Epithelial cell of prostate (primary cell): ENCODE measurements around the gene TBX15.

ENCODE experiments used
- DNase-seq: peaks from one replicate; pipeline ENCODE4 v3.0.0-alpha.2; 2011; ENCODE audit warnings: low read depth, low spot score
- H3K27ac ChIP-seq: fragments of 450-650 bp; 2 replicates; pipeline ENCODE4 v1.5.1; 2017; ENCODE audit warnings: mild to moderate bottlenecking

Gene TBX15

GRCh38 chr1:119003413-119004128 is 15.4 kb upstream of the TBX15 start:
- no peak overlapping the region for H3K27ac ChIP-seq
- DNase-seq, result no peak

GRCh38 chr1:119002028-119002686 is 14.0 kb upstream of the TBX15 start:
- H3K27ac ChIP-seq, result peak overlapping the region; percentile 48

GRCh38 chr1:119001181-119002027 is 13.3 kb upstream of the TBX15 start:
- DNase-seq, result no peak
- H3K27ac ChIP-seq, result peak overlapping the region; percentile 48

More at GRCh38 chr1:119002028-119002686, 14.0 kb upstream of the TBX15 start:
- peak; percentile 85 for DNase-seq

- no peak overlapping the region for H3K27ac ChIP-seq
- DNase-seq, result no peak
Measured at GRCh38 chr1:119000371-119001180, 12.4 kb upstream of the TBX15 start.

GRCh38 chr1:118999348-119000071 is 11.4 kb upstream of the TBX15 start:
- no peak for DNase-seq
- no peak overlapping the region for H3K27ac ChIP-seq

GRCh38 chr1:118998171-118998570 is 10.0 kb upstream of the TBX15 start:
- DNase-seq, result no peak
- H3K27ac ChIP-seq, result no peak overlapping the region

- no peak overlapping the region for H3K27ac ChIP-seq
- DNase-seq, result no peak
Measured at GRCh38 chr1:118997225-118997624, 9.1 kb upstream of the TBX15 start.

- no peak overlapping the region for H3K27ac ChIP-seq
- DNase-seq, result no peak
Measured at GRCh38 chr1:118995312-118996016, 7.3 kb upstream of the TBX15 start.

- DNase-seq, result no peak
- no peak overlapping the region for H3K27ac ChIP-seq
Measured at GRCh38 chr1:118993700-118994026, 5.5 kb upstream of the TBX15 start.

- H3K27ac ChIP-seq, result no peak overlapping the region
- DNase-seq, result no peak
Measured at GRCh38 chr1:118992868-118993699, 4.9 kb upstream of the TBX15 start.

- DNase-seq, result no peak
- H3K27ac ChIP-seq, result no peak overlapping the region
Measured at GRCh38 chr1:118992237-118992825, 4.2 kb upstream of the TBX15 start.

- no peak for DNase-seq
- H3K27ac ChIP-seq, result no peak overlapping the region
Measured at GRCh38 chr1:118991448-118991847, 3.3 kb upstream of the TBX15 start.

GRCh38 chr1:118990513-118991152 is 2.5 kb upstream of the TBX15 start:
- DNase-seq, result no peak
- no peak overlapping the region for H3K27ac ChIP-seq

GRCh38 chr1:118989878-118990378 is 1.8 kb upstream of the TBX15 start:
- DNase-seq, result no peak
- no peak overlapping the region for H3K27ac ChIP-seq

GRCh38 chr1:118989006-118989815 is 1.1 kb upstream of the TBX15 start:
- no peak for DNase-seq

GRCh38 chr1:118987468-118988185 is 516 bp downstream of the TBX15 start:
- H3K27ac ChIP-seq, result no peak overlapping the region
- no peak for DNase-seq

More at GRCh38 chr1:118989006-118989815, 1.1 kb upstream of the TBX15 start:
- H3K27ac ChIP-seq, result no peak overlapping the region
